MM.1S (cell line): ENCODE measurements around the gene SLC35F3.

Experiments used
- CTCF ChIP-seq: fragments of 300-600 bp; sonication (generic); IDR thresholded peaks from 2 replicates; pipeline ENCODE4 v1.5.1; 2016; ENCODE audit warnings: antibody characterized with exemption, low read length, mixed read lengths
- EZH2phosphoT487 ChIP-seq: fragments of 300-600 bp; sonication (generic); IDR thresholded peaks from 2 replicates; pipeline ENCODE4 v1.6.1; 2018; ENCODE audit warnings: antibody characterized with exemption, low read length

- TF ChIP-seq CTCF (no peak), EZH2phosphoT487 (no peak)
Measured at GRCh38 chr1:234102583-234102982, 198.1 kb downstream of the SLC35F3 start.
